Activated CD8-positive, alpha-beta T cell treated with anti-CD3 and anti-CD28 coated beads, Interleukin-2, amount 10 ng/mL, durations not matched to agents 7 days and 5 days (primary cell): ENCODE measurements around the gene SLC25A27. TPM values are rescaled to one million over a fixed set of nuclear protein-coding genes. Genes with fewer than 3 reads are reported as not detected.

Experiments used
- ATAC-seq: fragments of 150-1000 bp; cut with Tn5 transposase; one replicate; pipeline ENCODE4 v1.10.0; 2021; ENCODE audit warnings: moderate library complexity
- CTCF ChIA-PET: fragments of 350-600 bp; sonication (Branson Sonifier 250); formaldehyde crosslinking; loops from one replicate; lab custom pipeline; 2021; ENCODE audit warnings: antibody characterized with exemption; lab: Charles Lee
- POLR2A ChIA-PET: fragments of 350-600 bp; sonication (Branson Sonifier 250); formaldehyde crosslinking; loops from one replicate; lab custom pipeline; 2021; ENCODE audit warnings: antibody characterized with exemption; lab: Charles Lee
- DNase-seq: peaks from one replicate; pipeline ENCODE4 v3.0.0-alpha.2; 2020
- H3K27ac Mint-ChIP-seq: one replicate; pipeline ENCODE4 v1.8.0; 2021; ENCODE audit warnings: mild to moderate bottlenecking, mixed read lengths
- H3K27me3 Mint-ChIP-seq: one replicate; pipeline ENCODE4 v1.8.0; 2021; ENCODE audit warnings: low read depth, mixed read lengths
- H3K36me3 Mint-ChIP-seq: one replicate; pipeline ENCODE4 v1.8.0; 2021; ENCODE audit warnings: low read depth, mixed read lengths
- H3K4me1 Mint-ChIP-seq: one replicate; pipeline ENCODE4 v1.8.0; 2021; ENCODE audit warnings: low read depth, mixed read lengths
- H3K4me3 Mint-ChIP-seq: one replicate; pipeline ENCODE4 v1.8.0; 2021; ENCODE audit warnings: mild to moderate bottlenecking, mixed read lengths
- H3K9me3 Mint-ChIP-seq: one replicate; pipeline ENCODE4 v1.8.0; 2022; ENCODE audit warnings: mixed read lengths; ENCODE audit not compliant: insufficient read depth
- total RNA-seq, 2 experiments: library from RNA; stranded (reverse); gene quantifications; one replicate each; pipeline ENCODE4 v1.2.3, GENCODE V29; 2021

Gene SLC25A27
- total RNA-seq, 2 experiments from 2014 or later: not detected

DNA sequence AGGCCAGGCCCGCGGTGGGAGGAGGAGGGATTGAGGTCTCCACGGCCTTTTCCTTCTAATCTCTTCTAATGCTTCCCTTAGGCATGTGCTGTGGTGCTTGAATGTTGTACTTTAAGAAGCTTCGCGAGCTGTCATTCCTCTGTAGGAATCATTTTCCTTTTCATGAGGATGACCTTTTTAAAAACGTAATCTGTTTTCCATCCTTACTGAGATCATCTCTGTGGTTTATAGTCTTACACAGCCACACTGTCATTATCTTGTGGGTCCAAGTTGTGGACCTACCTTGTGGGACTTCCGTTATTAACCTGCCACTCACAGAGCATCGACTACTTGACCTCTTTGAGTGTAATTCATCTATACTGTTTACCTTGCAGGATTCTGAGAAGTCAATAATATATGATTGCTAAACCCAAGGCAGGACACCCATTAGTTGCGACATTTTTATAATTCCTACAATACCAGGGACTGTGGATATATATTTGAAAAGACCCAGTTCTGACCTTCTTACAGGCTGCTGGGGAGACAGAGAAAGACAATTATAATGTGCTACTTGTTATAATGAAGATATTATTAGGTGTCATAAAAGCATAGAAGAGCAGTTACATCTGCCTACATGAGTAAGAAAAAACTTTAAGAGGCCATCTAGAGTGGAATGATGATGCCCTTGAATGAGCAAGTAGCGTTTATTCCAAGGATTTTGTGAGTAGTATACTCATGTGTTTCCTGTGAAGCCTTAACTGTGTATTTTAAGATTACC is 842 bp downstream of the SLC25A27 start:
- ATAC-seq: no peak
- CTCF ChIA-PET: no interaction called here
- no peaks in the 10 kb centered on the region for H3K9me3 Mint-ChIP-seq
- POLR2A ChIA-PET: interaction anchor here (0.6 kb wide), 1 partner anchor 380 kb away, joined by 3 read pairs; no protein-coding TSS in a partner anchor
- no peak for DNase-seq
- peaks cover 38% of the 10 kb centered on the region for H3K27me3 Mint-ChIP-seq
- H3K27ac Mint-ChIP-seq: no peak overlapping the region
- peak overlapping the region; percentile 66 for H3K4me3 Mint-ChIP-seq
- peaks cover 15% of the 10 kb centered on the region for H3K4me1 Mint-ChIP-seq
- H3K36me3 Mint-ChIP-seq: peaks cover 2% of the 10 kb centered on the region

DNA sequence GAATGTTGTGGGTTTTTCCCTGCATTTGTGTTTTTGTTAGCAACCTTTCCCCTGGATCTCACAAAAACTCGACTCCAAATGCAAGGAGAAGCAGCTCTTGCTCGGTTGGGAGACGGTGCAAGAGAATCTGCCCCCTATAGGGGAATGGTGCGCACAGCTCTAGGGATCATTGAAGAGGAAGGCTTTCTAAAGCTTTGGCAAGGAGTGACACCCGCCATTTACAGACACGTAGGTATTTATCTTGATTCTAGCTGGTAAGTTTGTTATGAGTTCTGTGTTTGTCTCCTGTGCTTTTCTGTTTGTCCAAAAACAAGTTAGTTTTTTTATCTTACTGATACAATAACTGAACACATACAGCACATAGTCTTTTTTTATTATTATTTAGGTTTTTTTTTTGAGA is 3.0 kb downstream of the SLC25A27 start:
- H3K27me3 Mint-ChIP-seq: peaks cover 33% of the 10 kb centered on the region
- H3K4me3 Mint-ChIP-seq: no peak overlapping the region
- ChIA-PET POLR2A (no interaction called here), CTCF (no interaction called here)
- no peak for DNase-seq
- peaks cover 2% of the 10 kb centered on the region for H3K36me3 Mint-ChIP-seq
- no peak for ATAC-seq
- H3K4me1 Mint-ChIP-seq: peaks cover 15% of the 10 kb centered on the region
- no peaks in the 10 kb centered on the region for H3K9me3 Mint-ChIP-seq
- no peak overlapping the region for H3K27ac Mint-ChIP-seq

DNA sequence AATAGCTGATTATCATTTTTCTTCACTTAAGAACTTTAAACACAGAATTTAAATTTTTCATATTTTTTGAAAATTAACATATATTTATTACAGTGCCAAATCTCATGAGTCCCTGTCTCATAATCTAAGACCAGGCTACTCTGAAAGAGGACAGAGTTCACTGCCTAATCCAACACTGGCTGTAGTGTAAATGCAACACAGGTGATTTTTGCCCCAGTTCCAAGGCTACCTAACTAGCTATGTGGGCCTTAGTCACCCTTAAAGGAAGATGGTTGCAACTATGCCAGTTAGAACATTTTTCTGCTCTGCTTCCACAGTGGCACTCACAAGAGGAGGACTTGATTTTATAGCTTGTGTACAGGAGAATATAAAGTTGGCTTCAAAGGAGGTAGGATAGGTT is 4.9 kb downstream of the SLC25A27 start:
- ChIA-PET CTCF (interaction anchor here (1.3 kb wide), 1 partner anchor 9 kb away, joined by 3 read pairs; no protein-coding TSS in a partner anchor), POLR2A (no interaction called here)
- ATAC-seq (no peak), DNase-seq (no peak)
- Mint-ChIP-seq H3K9me3 (no peaks in the 10 kb centered on the region), H3K4me1 (peaks cover 7% of the 10 kb centered on the region), H3K27me3 (peaks cover 23% of the 10 kb centered on the region), H3K36me3 (peaks cover under 1% of the 10 kb centered on the region), H3K27ac (no peak overlapping the region), H3K4me3 (no peak overlapping the region)

DNA sequence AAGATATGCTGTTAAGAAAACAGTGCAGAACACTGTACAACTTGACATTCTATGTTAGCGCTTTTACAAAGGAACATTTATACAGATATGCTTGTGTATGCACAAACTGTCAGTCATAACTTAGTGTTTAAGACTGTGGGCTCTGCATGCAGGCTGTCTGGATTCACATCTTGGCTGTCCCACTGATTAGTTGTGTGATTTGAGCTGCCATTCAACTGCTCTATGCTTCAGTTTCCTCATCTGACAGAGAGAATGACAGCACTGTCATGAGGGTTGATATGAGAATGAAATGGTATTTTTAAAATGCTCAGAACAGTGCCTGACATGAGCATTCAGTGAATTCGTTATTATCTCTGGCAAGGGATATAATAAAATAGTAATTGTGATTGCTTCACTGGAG is 8.7 kb downstream of the SLC25A27 start:
- no peak for ATAC-seq
- ChIA-PET CTCF (no interaction called here), POLR2A (interaction anchor here (0.7 kb wide), 1 partner anchor 1152 kb away, joined by 3 read pairs; no protein-coding TSS in a partner anchor)
- DNase-seq: no peak
- Mint-ChIP-seq H3K36me3 (no peaks in the 10 kb centered on the region), H3K4me1 (no peaks in the 10 kb centered on the region), H3K27ac (no peak overlapping the region), H3K9me3 (no peaks in the 10 kb centered on the region), H3K27me3 (peaks cover 5% of the 10 kb centered on the region), H3K4me3 (no peak overlapping the region)

DNA sequence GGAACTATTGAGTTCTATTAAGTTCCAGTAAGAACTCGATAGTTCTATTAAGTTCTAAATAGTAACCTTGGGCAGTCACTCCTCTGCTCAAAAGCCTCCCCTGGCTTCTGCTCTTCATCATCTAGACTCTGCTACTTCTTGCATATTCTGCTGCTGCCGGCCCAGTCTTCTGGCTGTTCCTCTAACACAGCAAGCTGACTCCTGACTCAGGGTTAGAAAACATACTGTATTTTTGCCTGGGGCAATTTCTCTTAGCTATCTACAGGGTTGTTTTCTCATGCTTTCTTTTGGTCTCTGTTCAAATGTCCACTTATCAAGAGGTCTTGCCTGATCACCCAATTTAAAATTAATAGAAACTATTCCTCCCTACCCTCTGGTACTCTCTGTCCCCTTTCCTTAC is 14.6 kb downstream of the SLC25A27 start:
- H3K9me3 Mint-ChIP-seq: no peaks in the 10 kb centered on the region
- DNase-seq (no peak), ATAC-seq (no peak)
- H3K27me3 Mint-ChIP-seq: no peaks in the 10 kb centered on the region
- ChIA-PET POLR2A (no interaction called here), CTCF (no interaction called here)
- H3K4me3 Mint-ChIP-seq: no peak overlapping the region
- no peaks in the 10 kb centered on the region for H3K36me3 Mint-ChIP-seq
- no peak overlapping the region for H3K27ac Mint-ChIP-seq
- H3K4me1 Mint-ChIP-seq: no peaks in the 10 kb centered on the region

DNA sequence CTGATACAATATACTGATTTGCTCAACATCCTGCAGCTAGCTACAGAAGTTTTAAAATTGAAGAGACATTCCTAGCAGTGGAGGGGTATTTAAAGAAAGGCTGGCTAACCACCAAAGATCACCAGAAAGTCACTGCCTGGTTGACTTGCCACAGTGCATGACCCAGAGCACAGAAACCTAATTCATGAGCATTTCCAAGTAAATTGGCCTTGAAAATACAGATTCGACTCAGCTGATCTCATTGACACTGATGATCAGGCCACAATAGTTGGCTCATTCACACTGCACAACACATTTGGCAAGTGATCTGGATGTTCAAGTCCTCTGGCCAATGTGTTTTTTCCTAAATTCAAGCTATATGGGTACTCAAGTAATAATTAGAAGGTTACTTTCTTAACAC is 21.6 kb downstream of the SLC25A27 start:
- Mint-ChIP-seq H3K27me3 (no peaks in the 10 kb centered on the region), H3K4me3 (no peak overlapping the region), H3K36me3 (no peaks in the 10 kb centered on the region), H3K27ac (no peak overlapping the region), H3K4me1 (no peaks in the 10 kb centered on the region), H3K9me3 (no peaks in the 10 kb centered on the region)
- ChIA-PET POLR2A (no interaction called here), CTCF (interaction anchor here (0.6 to 1.1 kb wide), 2 partner anchors 17 to 296 kb away, joined by 3 read pairs; no protein-coding TSS in a partner anchor)
- DNase-seq (no peak), ATAC-seq (no peak)

DNA sequence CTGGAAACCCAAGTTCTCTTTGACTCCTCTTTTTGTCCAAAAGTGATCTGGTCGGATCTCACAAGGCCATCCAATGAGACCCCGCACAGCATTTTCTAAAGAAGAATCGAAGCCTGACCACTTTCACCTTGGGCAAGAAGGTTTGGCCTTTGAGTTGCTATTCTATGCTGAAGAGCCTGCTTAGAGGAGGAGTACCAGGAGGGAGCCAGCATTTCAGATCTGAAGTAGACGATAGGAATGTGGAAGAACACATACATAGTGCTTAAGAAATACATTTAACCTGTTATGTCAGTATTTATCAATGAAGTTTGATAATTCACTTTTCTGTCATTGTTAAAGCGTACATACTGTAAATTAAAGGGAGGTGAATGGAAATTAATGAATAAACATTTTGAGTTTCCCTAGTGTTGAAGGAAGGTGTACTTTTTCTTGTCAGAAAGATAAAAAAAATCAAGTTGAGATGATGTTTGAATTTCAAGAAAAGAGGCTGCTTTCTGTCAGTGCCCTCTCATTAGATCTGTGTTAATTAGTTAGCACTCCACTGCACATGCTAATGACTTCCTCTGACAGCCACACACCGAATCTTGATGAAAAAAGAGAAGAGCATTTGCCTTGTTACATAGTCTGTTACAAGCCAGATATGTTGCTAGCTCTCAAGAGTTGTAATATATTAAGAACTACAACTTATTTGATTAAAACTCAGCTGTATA is 24.0 kb downstream of the SLC25A27 start:
- H3K36me3 Mint-ChIP-seq: no peaks in the 10 kb centered on the region

DNA sequence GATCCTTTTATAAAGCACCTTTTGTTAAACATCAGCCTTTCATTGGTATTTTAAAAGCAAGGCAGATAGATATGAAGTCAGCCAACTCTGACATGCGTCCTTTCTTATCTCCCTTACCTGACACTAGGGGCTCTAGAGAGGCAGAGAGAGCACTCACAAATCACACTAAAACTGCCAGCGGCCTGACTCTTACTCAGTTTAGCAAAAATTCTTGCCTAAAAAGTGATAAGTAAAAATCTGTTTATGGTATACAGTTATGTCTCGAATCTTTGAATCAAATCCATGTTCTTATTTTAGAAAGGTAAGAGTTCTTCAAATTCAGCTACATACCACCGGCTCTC is 24.5 kb downstream of the SLC25A27 start:
- Mint-ChIP-seq H3K4me1 (no peaks in the 10 kb centered on the region), H3K27me3 (peaks cover 2% of the 10 kb centered on the region), H3K36me3 (no peaks in the 10 kb centered on the region), H3K4me3 (no peak overlapping the region), H3K27ac (no peak overlapping the region), H3K9me3 (no peaks in the 10 kb centered on the region)
- DNase-seq (no peak), ATAC-seq (no peak)
- ChIA-PET CTCF (no interaction called here), POLR2A (no interaction called here)

More for the DNA sequence above, 24.0 kb downstream of the SLC25A27 start:
- no peak overlapping the region for H3K27ac Mint-ChIP-seq
- H3K9me3 Mint-ChIP-seq: no peaks in the 10 kb centered on the region
- H3K4me3 Mint-ChIP-seq: no peak overlapping the region
- POLR2A ChIA-PET: no interaction called here
- ATAC-seq: no peak
- H3K27me3 Mint-ChIP-seq: peaks cover 2% of the 10 kb centered on the region
- CTCF ChIA-PET: no interaction called here
- no peaks in the 10 kb centered on the region for H3K4me1 Mint-ChIP-seq
- no peak for DNase-seq

DNA sequence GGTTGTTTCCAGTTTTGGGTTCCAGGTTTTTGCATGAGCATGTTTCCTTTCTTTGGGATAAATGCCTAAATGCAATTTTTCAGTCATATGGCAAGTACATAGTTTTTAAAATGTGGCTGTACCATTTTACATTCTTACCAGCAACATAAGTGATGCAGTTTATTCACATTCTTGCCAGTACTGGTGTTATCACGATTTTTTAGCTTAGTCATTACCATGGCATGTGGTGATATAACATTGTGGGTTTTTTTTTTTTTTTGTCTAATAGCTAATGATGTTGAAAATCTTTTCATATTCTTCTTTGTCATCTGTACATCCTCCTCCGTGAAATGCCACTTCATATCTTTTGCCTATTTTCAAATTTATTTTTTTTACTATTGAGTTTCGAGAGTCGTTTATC is 32.0 kb downstream of the SLC25A27 start:
- peaks cover 2% of the 10 kb centered on the region for H3K27me3 Mint-ChIP-seq
- H3K36me3 Mint-ChIP-seq: no peaks in the 10 kb centered on the region
- ATAC-seq (no peak), DNase-seq (no peak)
- H3K27ac Mint-ChIP-seq: no peak overlapping the region
- H3K9me3 Mint-ChIP-seq: no peaks in the 10 kb centered on the region
- ChIA-PET CTCF (no interaction called here), POLR2A (no interaction called here)
- H3K4me1 Mint-ChIP-seq: no peaks in the 10 kb centered on the region
- H3K4me3 Mint-ChIP-seq: no peak overlapping the region

DNA sequence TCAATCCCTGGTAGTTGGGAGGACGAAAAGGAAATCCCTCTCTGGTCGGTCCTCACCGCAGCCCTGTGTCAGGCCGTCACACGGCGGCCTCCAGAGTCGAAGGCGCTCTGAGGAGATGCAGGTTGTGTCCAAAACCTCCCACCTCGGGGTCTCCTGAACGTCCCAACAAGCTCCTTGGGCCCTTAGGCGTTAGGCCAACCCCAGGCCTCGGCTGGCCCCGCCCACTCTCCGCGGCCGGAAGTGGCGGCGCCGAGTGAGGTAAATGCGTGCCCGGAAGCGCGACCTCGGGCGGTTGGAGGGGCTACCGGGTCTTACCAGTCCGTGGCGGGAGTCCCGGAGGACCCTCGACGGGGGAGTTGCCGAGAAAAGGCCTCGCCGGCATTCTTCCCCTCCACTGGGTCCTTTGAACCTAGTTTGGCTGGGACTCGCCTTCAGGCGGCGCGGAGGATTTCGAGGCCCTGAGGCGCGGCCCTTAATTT is 34.9 kb downstream of the SLC25A27 start, which contains the start of gene TDRD6:
TDRD6 (plus strand) TSS at position 267 of the 479 bp plus-strand sequence. CDS start 244 bp downstream, outside the sequence.
- ATAC-seq: no peak

DNA sequence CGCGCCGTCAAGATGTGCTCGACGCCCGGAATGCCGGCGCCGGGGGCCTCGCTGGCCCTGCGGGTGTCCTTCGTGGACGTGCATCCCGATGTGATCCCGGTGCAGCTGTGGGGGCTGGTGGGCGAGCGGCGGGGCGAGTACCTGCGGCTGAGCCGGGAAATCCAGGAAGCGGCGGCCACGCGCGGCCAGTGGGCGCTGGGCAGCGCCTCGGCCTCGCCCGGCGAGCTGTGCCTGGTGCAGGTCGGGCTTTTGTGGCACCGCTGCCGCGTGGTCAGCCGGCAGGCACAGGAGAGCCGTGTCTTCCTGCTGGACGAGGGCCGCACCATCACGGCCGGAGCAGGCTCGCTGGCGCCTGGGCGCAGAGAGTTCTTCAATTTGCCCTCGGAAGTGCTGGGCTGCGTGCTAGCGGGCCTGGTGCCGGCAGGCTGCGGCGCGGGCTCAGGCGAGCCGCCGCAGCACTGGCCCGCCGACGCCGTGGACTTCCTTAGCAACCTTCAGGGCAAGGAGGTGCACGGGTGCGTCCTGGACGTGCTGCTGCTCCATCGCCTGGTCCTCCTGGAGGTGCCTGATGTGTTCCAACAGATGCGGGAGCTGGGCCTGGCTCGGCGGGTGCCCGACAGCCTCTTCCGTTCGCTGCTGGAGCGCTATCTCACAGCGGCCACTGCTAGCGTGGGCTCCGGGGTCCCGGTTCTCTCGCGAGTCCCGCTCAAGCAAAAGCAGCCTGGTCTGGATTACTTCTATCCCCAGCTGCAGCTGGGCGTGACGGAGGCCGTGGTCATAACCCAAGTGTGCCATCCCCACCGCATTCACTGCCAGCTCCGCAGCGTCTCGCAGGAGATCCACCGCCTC is 35.6 kb downstream of the SLC25A27 start:
- POLR2A ChIA-PET: no interaction called here
- DNase-seq: no peak
- H3K27ac Mint-ChIP-seq: no peak overlapping the region
- no peaks in the 10 kb centered on the region for H3K4me1 Mint-ChIP-seq
- no peaks in the 10 kb centered on the region for H3K36me3 Mint-ChIP-seq
- H3K27me3 Mint-ChIP-seq: no peaks in the 10 kb centered on the region
- H3K9me3 Mint-ChIP-seq: no peaks in the 10 kb centered on the region
- CTCF ChIA-PET: no interaction called here
- ATAC-seq: no peak
- no peak overlapping the region for H3K4me3 Mint-ChIP-seq

More for the DNA sequence above, 34.9 kb downstream of the SLC25A27 start, which contains the start of gene TDRD6:
- Mint-ChIP-seq H3K9me3 (no peaks in the 10 kb centered on the region), H3K27ac (no peak within 1 kb of the TSS), H3K4me3 (no peak within 1 kb of the TSS), H3K36me3 (no peaks in the 10 kb centered on the region), H3K27me3 (no peaks in the 10 kb centered on the region), H3K4me1 (no peaks in the 10 kb centered on the region)
- POLR2A ChIA-PET: no interaction called here
- CTCF ChIA-PET: no interaction called here
- no peak for DNase-seq
